GM10847 (cell line): Measurements from ENCODE around the gene AJAP1.

Experiments used
- POLR2A ChIP-seq: IDR thresholded peaks from 2 replicates; pipeline ENCODE4 v1.6.1; 2011; ENCODE audit not compliant: insufficient read length; ENCODE audit errors: extremely low read depth

Gene AJAP1

DNA sequence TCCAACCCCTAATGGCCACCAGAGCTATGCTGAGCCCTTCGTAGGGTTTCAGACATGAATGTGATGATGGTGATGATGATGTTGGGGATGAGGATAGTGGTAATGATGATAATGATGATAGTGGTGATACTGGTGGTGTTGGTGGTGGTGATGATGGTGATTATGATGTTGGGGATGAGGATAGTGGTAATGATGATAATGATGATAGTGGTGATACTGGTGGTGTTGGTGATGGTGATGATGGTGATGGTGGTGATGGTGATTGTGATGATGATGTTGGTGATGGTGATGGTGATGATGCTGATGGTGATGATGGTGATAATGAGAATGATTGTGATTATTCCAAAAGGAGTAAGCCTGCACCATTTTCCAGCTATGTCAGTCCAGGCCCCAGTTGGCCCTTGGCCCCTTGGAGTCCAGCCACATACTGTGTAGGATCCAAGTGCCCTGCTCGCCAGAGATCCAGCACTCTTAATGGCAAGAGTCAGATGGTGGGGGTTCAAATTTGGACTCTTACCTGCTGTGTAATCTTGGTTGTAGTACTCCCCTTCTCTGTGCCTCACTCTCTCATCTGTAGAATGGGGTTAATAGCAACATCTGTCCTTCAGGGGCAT lies 28.3 kb downstream of the AJAP1 start:
- TF ChIP-seq POLR2A = no peak

DNA sequence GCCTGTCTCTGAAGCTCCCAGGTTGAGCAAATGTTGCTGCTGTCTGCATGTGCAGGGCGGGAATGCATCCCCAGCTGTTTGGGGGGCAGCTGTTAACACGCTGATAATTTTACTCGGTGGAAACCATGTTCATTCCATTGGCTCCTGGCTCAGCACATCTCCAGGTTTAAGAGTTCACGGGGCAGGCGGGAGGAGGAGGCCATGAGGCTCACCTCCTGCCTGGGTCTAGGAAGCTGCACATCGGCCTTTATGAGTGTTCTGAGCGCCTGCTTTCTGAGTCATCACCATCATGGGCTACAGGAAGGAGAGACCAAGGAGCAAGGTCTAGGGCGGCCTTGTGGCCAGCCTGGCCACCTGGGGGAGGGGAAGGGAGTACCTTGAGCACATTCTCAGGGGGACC lies 29.7 kb downstream of the AJAP1 start:
- TF ChIP-seq POLR2A = no peak

DNA sequence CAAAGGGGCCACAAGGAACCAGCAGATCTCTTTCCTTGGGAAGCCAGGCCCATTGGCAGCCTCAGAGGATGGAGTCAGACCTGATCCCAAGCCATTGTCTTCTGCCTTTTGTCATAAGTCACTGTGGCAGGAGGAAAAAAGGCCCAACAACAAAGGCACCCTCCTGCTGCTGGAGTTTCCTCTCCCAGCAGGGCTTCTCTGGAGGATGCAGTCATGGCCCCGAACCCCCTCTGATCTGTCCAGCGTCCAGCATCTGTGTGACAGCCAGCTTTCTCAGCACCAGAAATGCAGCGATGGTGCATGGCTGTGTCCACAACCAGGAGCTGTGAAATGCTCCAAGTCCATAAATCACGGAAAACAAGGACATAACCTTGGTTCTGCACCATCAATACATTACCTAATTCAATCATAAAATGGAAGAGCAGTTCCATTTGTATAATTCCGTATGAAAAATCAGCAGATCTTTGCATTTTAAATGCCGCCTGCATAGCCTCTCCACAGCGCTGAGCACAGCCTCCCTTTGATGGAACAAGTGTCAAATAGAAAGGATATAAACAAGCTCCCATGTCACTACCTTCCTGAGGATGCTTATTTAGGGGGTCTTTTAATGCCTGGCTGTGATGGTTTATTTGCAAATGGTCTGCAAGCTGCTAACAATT lies 30.6 kb downstream of the AJAP1 start:
- no peak for TF ChIP-seq POLR2A

DNA sequence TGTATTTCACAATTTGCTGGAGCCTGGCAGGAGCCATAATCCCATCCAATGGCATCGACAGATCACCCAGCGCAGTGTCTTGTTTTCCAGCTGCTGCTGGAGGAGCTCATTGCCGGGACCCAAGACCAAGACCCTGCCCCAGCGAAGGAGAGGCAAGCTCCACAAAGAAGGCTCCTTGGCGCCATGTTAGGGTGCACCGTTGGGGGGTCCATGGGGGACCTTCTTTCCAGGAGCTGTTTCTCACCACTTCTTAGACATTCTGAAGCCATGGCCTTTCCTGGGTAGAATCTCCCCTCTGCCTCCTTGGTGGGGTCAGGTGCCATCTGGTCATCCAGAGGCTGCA lies 31.1 kb downstream of the AJAP1 start:
- no peak for TF ChIP-seq POLR2A

DNA sequence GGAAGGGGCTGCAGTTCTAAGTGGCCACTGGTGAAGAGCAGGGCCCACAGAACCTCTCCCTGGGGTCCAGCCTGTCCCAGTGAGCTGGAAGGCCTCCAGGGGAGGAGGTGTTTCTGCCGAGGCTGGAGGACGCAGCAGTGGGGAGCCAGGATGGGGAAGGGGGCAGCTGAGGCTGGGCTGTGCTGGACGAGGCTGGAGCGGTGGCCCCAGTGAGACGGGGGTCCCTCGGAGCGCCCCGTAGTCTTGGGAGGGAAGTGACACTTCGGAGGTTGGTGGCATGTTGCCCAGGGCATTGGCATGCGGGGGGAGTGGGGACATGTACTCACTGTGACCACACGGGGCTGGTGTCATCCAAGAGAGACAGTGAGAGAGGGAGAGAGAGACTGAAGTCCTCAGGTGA lies 33.5 kb downstream of the AJAP1 start:
- no peak for TF ChIP-seq POLR2A

DNA sequence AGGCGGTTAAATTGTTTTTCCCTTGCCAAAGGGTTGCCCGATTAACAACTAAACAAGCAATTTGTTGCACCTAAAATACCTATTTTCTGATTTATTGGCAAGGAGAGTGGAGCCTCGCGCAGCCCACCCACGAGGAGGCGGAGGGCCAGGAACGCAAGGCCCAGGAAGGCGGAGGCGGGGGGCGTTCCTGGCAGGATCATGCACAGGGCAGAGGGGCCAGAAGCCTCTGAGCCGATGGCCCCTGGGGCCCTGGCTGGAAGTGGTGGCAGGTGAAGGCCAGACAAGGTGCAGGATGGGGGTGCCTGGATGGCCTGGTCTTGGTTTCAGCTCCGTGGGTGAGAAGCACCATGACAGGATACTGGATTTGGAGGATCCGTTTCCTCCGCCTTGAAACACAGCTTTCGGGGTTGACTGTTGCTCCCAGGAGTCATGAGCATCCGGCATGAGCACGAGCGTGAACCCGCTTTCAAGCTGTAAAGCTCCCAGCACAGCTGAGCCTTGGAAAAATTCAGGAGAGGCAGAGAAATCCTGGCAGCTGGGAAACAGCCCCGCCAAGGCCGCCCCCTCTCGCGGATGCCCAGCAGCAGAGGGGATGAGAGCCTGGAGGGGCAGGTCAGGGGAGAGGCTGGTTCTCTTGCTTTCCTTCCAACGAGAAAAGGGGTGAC lies 35.0 kb downstream of the AJAP1 start:
- no peak for TF ChIP-seq POLR2A

DNA sequence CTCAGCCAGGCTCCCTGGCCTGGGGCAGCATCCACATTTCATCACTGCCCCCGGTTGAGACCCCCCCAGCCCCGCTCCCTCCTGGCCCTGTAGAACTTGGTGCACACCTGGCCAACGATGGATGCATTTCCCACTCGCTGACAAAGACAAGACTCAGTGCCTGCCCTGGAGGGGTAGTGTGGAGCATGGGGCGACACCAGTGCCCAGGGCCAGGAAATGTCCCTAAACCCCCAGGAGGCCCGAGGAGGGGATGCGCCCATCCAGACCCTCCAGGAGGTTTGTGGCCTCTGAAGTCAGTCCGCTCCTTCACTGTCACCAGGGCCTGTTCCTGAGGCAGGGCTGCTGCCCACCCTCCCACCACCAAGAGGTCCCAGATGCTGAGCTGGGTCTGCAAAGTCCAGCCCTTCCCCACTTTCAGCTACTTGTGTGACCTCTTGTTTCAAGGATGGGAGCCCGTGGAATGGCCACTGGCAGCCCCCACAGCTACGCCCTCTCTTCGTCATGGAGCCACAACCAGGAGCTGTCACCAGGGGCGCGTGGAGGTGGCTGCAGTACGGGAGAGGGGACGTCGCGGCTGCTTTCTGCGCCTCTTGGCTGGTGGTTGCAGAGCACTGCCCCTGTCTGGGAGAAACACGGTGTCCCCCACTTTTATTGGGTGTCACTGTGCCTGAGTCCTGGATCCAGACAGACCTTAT lies 35.7 kb downstream of the AJAP1 start:
- TF ChIP-seq POLR2A = no peak

DNA sequence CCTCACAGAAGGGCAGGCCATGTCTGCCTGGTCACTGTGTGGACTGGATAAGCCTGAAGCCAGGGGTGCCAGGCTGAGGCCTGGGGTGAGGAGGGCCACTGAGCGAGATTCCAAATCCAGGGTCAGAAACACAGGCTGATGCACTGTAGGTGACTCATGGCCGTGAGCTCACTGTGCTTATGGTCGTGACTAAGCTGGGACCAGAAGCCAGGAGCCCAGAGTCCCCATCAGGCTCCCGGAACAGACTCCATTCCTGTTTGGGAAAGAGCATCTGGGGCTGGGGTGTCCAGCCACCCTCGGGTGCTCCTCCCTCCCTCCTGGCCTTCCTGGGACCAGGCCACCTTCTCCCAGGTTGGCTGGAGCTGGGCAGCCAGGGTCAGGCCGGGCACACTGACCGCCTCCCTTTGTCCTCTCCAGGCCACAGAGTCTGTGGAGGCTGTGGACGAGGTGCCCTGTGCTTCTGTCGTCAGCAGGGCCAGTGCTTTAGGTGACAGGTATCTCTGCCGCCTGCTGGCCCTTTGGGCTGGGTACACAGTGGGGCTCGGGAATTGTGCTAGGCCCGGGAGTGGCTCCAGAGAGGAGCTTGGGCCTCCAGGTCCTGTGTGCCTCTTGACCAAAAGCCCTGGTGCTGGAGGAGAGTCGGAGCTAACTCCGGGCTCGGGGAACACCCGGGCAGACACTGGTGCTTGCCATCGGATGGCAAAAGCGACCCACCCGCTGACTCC lies 36.7 kb downstream of the AJAP1 start:
- TF ChIP-seq POLR2A = no peak

DNA sequence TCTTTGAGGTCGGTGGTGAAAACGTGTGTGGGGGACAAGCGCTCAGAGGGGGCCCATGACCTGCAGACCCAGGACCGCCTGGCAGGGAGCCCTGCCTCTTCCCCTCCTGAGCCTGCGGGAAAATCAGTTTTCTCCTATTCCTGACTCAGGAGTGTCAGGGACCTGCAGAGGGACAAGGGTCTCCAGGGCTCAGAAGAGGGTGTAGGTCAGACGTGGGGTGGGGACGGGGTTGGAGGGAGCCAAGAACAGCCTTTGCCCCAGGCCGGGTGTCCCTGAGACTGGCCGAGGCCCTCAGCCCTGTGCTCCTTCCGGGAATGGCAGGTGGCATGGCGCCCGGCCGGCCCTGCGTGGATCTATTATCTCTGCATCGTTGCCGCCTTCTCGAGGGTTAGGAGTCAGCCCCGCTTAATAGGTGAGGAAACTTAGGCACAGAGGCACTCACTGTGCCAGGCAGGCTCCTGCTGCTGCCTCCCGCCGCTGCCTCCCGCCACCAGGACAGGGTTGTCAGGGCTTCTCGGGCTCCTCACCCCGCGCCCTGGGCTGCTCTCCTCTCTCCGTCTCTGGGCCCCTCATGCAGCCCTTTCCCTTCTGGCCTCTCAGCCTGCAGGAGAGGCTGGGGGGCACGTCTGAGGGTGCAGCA lies 37.5 kb downstream of the AJAP1 start:
- no peak for TF ChIP-seq POLR2A

DNA sequence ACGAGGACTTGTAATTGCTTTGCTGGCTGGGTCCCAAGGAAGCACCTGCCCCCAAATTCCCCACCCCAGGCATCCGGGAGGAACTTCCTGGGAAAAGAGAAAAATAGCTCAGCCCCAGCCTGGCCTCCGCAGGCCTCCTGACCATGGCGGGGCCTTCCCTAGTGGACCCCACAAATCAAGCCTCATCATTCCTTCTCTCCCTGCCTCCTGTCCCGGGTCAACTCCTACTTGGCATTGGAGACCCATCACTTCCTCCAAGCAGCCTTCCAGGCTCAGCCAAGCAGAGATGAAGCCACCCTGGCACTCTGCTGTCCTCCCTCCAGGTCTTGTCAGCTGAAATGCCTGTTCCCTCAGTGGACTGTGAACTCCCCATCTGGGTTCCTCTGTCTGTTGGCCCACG lies 38.0 kb downstream of the AJAP1 start:
- TF ChIP-seq POLR2A = no peak

DNA sequence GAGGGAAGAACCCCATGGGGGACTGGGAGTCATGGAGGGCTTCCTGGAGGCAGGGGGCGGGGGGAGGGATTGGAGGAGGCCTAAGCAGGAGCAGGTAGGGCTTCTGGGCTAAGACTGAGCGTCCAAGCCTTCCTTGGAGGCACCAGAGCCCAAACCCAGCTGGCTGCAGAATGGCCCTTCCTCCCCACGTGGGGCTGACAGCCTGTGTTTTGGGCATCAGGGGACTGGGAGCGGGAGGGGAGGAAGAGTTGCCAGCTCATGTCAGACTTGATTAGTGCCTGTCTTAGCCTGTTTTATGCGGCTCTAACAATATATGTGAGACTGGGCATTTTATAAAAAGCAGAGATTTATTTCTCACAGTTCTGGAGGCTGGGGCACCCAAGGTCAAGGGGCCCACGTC lies 38.9 kb downstream of the AJAP1 start:
- no peak for TF ChIP-seq POLR2A

DNA sequence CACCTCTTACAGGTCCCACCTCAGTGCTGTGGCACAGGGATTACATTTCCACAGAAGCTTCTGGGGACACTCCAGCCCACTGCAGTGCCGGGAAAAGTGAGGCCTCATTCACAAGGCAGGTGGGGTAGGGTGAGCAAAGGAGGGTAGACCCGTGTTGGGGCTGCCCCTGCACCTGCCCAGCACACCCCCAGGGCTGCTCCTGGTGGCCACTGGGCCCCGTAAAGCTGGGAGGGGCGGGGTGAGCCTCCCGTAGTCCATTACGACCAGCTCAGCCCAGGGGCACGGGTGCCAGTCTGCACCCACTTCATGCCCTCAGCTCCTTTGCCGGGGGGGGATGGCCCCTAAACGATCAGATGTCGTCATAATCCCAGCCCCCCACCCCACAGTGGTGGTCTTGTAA lies 39.5 kb downstream of the AJAP1 start:
- TF ChIP-seq POLR2A = no peak

DNA sequence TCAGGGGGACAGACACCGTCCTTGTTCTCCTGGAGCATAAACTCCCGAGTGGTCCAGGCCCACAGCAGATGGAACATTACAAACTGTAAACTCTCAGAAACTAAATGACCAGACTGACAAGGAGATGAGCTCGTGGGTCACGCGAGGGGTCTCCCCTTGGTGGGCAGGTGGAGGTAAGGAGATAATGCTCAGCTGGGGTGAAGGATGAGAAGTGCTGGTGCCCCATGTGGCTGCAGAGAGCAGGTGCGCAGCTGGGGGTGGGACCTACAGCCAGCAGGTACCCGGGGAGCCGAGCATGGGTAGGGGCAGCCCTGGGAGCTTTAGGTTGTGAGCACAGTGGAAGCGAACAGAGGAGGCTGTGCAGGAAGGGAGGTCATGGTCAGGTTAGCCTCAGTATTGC lies 40.1 kb downstream of the AJAP1 start:
- no peak for TF ChIP-seq POLR2A

DNA sequence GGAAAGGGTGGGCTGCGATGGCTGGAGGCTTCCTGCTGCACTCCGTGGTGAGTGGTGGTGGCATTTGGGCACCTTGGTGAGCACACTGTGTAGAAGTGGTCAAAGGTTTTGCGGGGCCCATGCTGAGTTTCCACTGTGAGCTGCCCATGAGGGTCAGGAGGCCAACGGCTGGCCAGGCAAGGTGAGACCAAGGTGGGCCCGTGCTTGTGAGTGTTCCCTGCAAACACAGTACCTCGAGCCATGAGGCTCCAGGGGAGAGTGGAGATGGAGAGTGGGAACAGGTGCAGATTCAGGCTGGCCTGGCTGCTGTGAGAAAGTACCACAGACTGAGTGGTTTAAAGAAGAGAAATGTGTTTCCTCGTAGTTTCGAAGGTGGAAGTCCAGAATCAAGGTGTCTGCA lies 40.8 kb downstream of the AJAP1 start:
- no peak for TF ChIP-seq POLR2A

DNA sequence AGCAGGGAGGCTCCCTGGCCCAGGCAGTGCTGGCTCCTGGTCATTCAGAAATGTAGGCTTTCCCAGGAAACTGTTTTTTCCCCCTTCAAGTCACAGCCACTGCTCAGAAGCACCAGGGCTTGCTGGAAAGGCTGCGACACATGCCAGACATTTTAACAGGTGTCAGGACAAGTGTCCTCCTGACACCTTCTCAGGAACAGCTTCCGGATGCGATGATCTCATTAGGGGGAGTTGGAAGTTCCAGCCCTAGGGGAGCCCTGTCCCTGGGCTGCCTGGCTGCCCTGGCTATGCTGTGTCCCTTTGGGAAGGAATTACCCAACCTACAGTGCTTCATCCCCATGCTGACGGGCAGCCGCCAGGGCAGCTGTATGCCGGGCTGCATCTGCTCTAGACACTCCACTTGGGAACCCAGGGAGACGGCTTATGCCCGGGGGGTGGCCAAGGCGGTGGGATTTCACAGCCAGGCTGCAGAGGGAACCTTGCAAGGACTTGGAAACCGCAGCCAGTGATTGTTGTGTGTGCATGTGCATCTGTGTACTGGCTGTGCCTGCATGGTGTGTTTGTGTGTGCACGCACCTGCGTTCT lies 41.8 kb downstream of the AJAP1 start:
- no peak for TF ChIP-seq POLR2A
